GM18873 (cell line): ENCODE results near the gene CRYBG2.

ENCODE experiments used
- ATAC-seq: cut with Tn5 transposase; IDR thresholded peaks from one replicate; pipeline ENCODE4 v1.9.1; 2021; ENCODE audit warnings: mild to moderate bottlenecking, moderate library complexity, moderate number of reproducible peaks; ENCODE audit not compliant: unreplicated experiment, low FRiP score

Gene CRYBG2

GRCh38 chr1:26370591-26371382 lies 16.9 kb upstream of the CRYBG2 start:
- ATAC-seq, result no peak

DNA sequence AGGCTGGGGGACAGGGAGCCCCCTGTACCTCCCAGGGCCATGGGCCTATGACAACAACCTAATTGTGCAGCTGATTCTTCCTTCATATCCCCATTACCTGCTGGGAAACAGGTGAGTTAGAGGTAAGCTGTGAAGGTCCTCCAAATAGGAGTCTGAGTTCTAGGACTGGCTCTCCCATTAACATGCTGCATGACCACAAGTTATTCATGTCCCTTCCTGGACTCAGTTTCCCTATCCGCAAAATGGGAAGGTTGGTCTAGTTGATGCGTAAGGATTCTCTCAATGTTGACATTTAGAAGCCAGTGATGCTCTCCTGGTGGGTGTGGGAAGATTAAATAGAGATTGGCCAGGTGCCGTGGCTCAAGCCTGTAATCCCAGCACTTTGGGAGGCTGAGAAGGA lies 14.6 kb upstream of the CRYBG2 start:
- no peak for ATAC-seq

DNA sequence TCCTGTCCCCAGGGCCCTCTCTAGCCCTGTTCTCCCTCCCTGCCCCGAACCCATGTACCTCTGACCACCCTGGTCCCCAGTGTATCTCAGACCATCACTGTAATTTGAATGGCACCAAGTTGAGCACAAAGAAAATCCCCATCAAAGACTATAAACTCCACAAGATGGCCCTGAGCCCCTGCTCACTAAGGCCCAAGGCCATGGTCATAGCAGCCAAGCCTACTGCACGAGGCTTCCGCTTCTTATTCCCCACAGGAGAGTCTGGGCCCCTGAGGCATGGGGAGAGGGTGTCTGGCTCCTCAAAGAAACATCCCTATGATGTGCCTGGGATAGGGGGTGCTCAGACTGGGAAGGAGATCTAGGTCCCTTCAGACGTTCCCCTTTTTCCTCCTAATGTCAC lies 14.1 kb upstream of the CRYBG2 start:
- ATAC-seq, result no peak

DNA sequence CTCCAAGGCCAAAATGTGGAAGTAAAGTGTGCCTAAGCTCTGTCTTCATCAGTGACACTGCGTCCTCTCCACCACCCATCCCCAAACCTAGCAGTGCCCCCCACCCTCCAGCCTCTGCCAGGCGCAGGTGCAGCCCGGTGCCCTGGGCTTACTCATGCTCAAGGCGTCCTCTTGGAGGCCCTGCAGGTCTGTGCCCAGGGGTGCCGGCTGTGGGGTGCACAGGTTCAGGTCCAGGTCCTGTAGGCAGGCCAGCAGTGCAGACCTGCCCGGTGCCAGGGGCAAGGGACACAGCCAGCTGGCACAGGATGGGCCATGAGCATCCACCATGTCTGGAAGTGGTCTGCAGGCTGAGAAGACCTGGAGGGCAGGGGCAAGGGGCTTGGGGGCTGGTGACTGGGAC lies 13.5 kb upstream of the CRYBG2 start:
- no peak for ATAC-seq

GRCh38 chr1:26364956-26365355 lies 11.0 kb upstream of the CRYBG2 start:
- no peak for ATAC-seq

DNA sequence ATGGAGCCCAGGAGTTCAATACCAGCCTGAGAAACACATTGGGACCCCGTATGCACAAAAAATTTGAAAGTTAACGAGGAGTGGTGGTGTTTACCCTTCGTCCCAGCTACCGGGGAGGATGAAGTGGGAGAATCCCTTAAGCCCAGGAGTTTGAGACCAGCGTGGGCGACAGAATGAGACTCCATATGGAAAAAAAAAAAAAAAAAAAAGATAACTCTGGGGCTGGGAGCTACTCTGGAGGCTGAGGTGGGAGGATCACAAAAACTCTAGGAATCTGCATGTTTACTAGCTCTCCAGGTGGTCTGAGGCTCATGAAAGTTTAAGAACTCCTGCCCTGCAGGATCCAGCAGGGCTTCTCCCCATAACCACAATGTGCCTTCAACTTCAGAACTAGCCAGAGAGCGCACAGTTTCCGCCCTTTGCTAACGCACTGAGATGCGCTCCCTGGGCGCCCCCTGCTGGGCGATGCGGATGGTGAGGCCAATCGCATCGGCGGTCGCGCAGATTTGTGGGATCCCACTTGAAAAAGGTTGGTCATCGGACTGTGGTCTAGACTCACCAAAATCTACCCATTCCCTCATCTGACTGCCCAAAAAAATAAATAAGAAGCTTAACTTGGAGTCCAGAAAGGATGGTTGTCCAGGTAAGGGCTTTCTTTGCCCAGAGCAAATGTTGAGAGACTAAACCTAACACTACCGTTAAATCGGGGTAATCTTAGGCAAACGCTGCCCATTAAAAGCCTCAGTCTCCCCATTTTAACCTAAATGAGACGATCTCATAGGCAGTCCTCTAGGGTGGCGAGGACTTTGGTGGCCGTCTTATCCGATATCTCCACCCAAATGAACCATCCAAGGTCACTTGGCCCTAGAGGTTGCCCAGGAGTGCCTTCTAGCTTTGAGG lies 9.9 kb upstream of the CRYBG2 start:
- ATAC-seq, result no peak

GRCh38 chr1:26362331-26362730 lies 8.4 kb upstream of the CRYBG2 start:
- ATAC-seq, result no peak

GRCh38 chr1:26361605-26362122 lies 7.7 kb upstream of the CRYBG2 start:
- no peak for ATAC-seq

DNA sequence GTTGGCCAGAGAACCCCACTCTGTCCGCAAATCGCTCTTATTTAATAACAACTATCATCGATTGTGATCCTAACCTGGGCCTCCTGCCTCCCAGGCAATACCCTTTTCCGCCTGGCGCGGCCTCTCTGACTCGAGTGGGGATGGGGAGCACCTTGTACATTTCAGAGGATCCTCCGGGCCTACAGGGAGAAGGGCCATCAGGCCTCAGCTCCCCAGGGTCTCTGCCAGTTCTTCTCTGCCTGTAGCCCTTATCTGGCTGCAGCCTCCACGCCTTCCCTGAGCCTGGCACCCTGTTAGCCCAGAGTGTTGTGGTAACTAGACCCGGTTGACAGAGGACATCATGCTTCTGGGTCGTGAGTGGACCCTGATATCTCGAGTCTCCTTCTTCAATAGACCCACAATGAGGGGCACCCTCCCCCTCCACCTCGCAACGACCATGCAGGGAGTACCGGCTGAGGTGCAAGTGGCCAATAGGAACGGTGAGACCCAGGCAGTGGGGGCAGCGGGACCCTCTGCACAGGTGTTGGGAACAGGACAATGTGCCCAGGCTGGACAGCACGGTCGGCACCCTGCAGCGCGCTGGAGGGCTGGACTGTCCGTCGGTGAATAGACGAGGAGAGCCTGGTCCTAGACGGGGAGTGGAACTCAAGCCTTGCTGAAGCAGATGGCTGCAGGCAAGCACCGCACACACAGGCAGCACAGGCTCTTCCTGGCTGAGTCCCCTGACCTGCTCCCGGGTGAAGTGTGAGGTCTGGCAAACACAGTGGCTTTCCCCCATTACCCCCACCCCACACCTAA lies 7.1 kb upstream of the CRYBG2 start:
- ATAC-seq, result no peak

GRCh38 chr1:26359981-26360806 lies 6.3 kb upstream of the CRYBG2 start:
- ATAC-seq, result no peak

DNA sequence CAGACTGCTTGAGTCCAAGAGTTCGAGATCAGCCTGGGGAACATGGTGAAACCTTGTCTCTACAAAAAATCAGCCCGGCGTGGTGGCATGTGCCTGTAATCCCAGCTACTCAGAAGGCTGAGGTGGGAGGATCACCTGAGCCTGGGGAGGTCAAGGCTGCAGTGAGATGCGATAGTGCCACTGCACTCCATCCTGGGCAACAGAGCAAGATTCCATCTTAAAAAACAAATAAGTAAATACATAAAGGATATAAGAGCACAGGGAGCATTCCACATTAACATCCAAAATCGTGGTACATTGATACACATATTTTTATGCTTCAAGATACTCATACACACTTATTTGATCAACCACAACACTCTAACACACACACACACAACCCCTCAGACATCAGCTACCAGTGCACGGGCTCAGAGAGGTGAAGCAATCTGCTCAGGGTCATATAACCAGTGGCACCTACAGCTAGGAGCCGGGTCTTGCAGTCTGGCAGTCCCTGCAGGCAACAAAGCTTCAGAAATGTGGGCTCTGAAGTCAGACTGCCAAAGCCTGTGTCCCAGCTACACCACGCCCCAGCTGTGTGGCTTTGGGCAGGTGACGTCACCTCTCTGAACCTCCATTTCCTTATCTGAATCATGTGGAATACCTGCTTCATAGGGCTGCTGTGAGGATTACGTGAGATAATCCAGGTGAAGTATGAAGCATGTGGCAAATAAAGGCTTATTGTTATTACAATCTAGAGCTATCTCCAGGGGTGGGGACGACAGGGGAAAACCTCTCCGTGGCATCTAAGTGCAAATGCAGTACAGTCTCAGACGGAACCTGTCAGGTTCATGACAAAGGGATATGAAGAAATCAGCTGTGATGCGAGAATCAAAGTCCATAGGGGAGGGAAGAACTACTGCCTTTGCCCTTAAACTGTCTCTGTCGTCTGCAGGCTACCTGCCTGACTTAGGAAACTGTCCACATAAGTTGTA lies 4.8 kb upstream of the CRYBG2 start:
- no peak for ATAC-seq

DNA sequence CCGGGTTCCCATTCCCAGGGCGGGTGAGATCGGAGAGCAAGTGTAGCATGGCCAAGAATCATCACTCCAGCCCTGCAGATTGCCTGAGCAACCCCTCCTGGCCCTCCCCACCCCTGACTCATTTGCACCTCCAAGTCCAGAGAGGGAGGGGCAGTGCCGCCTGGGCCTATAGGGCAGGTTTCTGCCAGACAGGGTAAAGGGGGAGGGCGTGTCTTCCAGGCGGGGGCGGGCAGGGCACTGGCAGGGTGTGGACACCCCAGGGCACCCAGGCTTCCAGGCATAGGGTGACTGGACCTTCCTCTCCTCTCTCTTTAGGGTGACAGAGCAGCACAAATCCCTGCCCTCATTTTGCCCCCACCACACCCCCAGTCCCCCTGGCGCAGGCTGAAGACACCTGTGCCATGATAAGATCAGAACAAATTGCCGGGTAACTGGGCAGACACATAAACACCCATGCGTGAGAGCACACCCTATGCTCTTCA lies 3.2 kb upstream of the CRYBG2 start:
- ATAC-seq, result no peak

- no peak for ATAC-seq
Observed at GRCh38 chr1:26356106-26356505, 2.2 kb upstream of the CRYBG2 start.

DNA sequence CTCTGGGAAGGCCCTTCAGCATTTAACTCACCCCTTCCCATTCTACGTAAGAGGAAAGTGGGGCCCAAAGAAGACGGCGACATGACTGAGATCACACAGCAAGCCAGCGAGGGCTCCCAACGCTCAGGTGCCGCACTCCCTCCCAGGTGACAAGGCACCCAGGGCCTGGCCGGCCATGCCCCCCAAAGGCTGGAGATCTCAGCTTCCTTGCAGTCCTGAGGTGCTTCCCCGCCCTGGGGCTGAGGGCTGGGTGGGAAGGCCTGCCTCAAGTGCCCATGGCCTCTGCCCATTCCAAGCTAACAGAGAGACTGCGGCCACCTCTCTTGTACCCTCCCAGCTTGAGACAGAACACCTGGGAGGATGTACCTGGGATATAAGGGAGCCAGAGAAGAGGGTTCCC lies 1.0 kb upstream of the CRYBG2 start:
- ATAC-seq, result no peak

DNA sequence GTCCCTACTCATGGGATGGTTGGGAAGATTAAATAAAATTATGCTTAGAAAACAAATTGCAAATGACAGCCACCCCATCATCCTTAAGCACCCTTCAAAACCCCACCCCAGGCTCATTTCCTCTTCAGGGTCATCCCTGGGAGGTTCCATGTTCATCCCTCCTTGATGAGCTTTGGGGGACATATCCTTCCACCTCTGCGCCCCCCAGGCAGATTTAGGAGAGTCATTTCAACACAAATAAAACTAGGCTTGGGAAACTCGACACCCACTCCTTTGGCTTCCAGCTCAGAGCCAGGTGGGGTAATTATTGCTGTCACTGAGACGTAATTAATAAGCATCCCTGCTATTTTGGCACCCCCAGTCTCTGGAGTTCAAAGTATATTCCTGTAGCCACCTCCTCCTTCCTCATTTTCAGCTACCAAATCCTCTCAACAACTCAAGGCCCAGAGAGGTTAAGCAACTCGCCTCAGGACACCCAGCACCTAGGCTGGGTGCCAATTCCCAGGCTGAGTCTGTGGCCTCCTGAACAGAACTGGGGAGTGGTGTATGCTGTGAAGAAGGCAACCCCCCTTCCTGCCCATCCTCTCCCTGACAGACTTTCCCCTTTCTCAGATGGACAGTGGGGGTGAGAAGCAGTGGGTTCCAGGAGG lies 595 bp downstream of the CRYBG2 start:
- ATAC-seq, result no peak

GRCh38 chr1:26352338-26352679 lies 1.6 kb downstream of the CRYBG2 start:
- ATAC-seq, result no peak

- ATAC-seq, result no peak
Observed at GRCh38 chr1:26351590-26352337, 2.2 kb downstream of the CRYBG2 start.
